HepG2 (cell line): ENCODE results near the gene LTBR. TPM values are rescaled to one million over a fixed set of nuclear protein-coding genes. Genes with fewer than 3 reads are reported as not detected.

Experiments used
- AKAP8 ChIP-seq: sonication (generic); formaldehyde crosslinking; IDR thresholded peaks from 2 replicates; pipeline ENCODE4 v1.5.1; 2020; ENCODE audit warnings: mild to moderate bottlenecking, missing genetic modification reagents
- CBX5 ChIP-seq: sonication (generic); formaldehyde crosslinking; IDR thresholded peaks from 2 replicates; pipeline ENCODE4 v1.4.0; 2020; ENCODE audit warnings: missing genetic modification reagents, borderline replicate concordance
- ELF4 ChIP-seq: sonication (generic); formaldehyde crosslinking; IDR thresholded peaks from 2 replicates; pipeline ENCODE4 v1.5.0; 2020; ENCODE audit warnings: missing genetic modification reagents, mild to moderate bottlenecking, moderate library complexity, borderline replicate concordance
- FOSL2 ChIP-seq: sonication (generic); formaldehyde crosslinking; IDR thresholded peaks from 2 replicates; pipeline ENCODE4 v1.4.0; 2020; ENCODE audit warnings: missing genetic modification reagents
- HDAC2 ChIP-seq: sonication (generic); formaldehyde crosslinking; IDR thresholded peaks from 2 replicates; pipeline ENCODE4 v1.4.0; 2020; ENCODE audit warnings: missing genetic modification reagents
- HNRNPL ChIP-seq: fragments of 200-400 bp; formaldehyde crosslinking; IDR thresholded peaks from 2 replicates; pipeline ENCODE4 v1.6.1; 2017; ENCODE audit warnings: mild to moderate bottlenecking, low read depth, low read length
- KDM1A ChIP-seq: IDR thresholded peaks from 2 replicates; pipeline ENCODE4 v1.6.1; 2016; ENCODE audit warnings: missing compliant biosample characterization
- KIAA2018 ChIP-seq: sonication (generic); formaldehyde crosslinking; IDR thresholded peaks from 2 replicates; pipeline ENCODE4 v1.5.0; 2020; ENCODE audit warnings: mild to moderate bottlenecking, missing genetic modification reagents, borderline replicate concordance
- PREB ChIP-seq: sonication (generic); formaldehyde crosslinking; IDR thresholded peaks from 2 replicates; pipeline ENCODE4 v1.4.0; 2020; ENCODE audit warnings: missing genetic modification reagents
- STAG1 ChIP-seq: sonication (generic); formaldehyde crosslinking; IDR thresholded peaks from 2 replicates; pipeline ENCODE4 v1.4.0; 2020; ENCODE audit warnings: missing genetic modification reagents
- ZBTB26 ChIP-seq: IDR thresholded peaks from 2 replicates; pipeline ENCODE4 v1.6.1; 2016; ENCODE audit warnings: missing compliant biosample characterization, missing genetic modification reagents, borderline replicate concordance
- ZNF264 ChIP-seq: sonication (generic); formaldehyde crosslinking; IDR thresholded peaks from 2 replicates; pipeline ENCODE4 v1.4.0; 2020; ENCODE audit warnings: missing genetic modification reagents
- ZNF496 ChIP-seq: sonication (generic); formaldehyde crosslinking; IDR thresholded peaks from 2 replicates; pipeline ENCODE4 v1.8.1; 2023; ENCODE audit warnings: mild to moderate bottlenecking, moderate library complexity, missing genetic modification reagents; ENCODE audit not compliant: insufficient replicate concordance
- ZNF574 ChIP-seq: sonication (generic); formaldehyde crosslinking; IDR thresholded peaks from 2 replicates; pipeline ENCODE4 v1.4.0; 2020; ENCODE audit warnings: missing genetic modification reagents
- ZSCAN31 ChIP-seq: sonication (generic); formaldehyde crosslinking; IDR thresholded peaks from 2 replicates; pipeline ENCODE4 v1.5.0; 2020; ENCODE audit warnings: low read depth, mild to moderate bottlenecking, missing genetic modification reagents
- polyA plus RNA-seq, 8 experiments: library from polyadenylated mRNA; depleted of rRNA in 3 of 8; stranded (reverse) in 7 of 8; unstranded in 1 of 8; fragments of >200 nt; fragmentation: Illumina TruSeq in 4 of 8; extraction: Trizol in 4 of 8; gene quantifications; 2 replicates each; pipeline versions ENCODE4 v1.2.1 to v1.2.3, GENCODE V29; 2011 to 2016; ENCODE audit warnings: low read depth in 4 of 8, missing spikeins in 1 of 8, mixed read lengths in 1 of 8; ENCODE audit not compliant: insufficient read depth in 1 of 8
- total RNA-seq, 5 experiments: library from RNA; depleted of rRNA; stranded (reverse); fragments of >200 nt; fragmentation: Illumina TruSeq; extraction: Trizol; gene quantifications; 2 replicates each; pipeline ENCODE4 v1.2.3, GENCODE V29; 2016; ENCODE audit warnings: low read depth in 1 of 5

LTBR gene
- total and polyA plus RNA-seq, 2 of the 13 experiments (the other 11 are each of a cell fraction or from before 2014, with no cell fraction given), result 31.4 to 34.8 TPM

- TF ChIP-seq STAG1 (CRISPR knock-in tag), result 0 out of 2 replicates have a peak, but pooled peaks have one; percentile 17
- peak; percentile 11; the same call in 1 of the 2 replicates for TF ChIP-seq CBX5 (CRISPR knock-in tag)
- no peak for TF ChIP-seq ZNF496 (CRISPR knock-in tag)
- TF ChIP-seq KIAA2018 (CRISPR knock-in tag), result peak; percentile 88; the same call in 1 of the 2 replicates
- TF ChIP-seq HDAC2 (CRISPR knock-in tag), result peak; percentile 72
- TF ChIP-seq ZSCAN31, result no peak
- peak; percentile 58; the same call in 1 of the 2 replicates for TF ChIP-seq HNRNPL
- no peak for TF ChIP-seq PREB (CRISPR knock-in tag)
- peak; percentile 61; the same call in 1 of the 2 replicates for TF ChIP-seq AKAP8
- no peak for TF ChIP-seq KDM1A (CRISPR knock-in tag)
- TF ChIP-seq ELF4, result peak; percentile 52; the same call in 1 of the 2 replicates
- TF ChIP-seq ZNF264, result peak; percentile 75
- peak; percentile 86 for TF ChIP-seq ZNF574 (CRISPR knock-in tag)
- TF ChIP-seq ZBTB26, result 0 out of 2 replicates have a peak, but pooled peaks have one; percentile 27
- TF ChIP-seq FOSL2, result 0 out of 2 replicates have a peak, but pooled peaks have one; percentile 46
Measured at GRCh38 chr12:6363330-6364043, 20.5 kb upstream of the LTBR start (continued).
